Endothelial cell of umbilical vein (primary cell): ENCODE measurements around the gene CASP9. TPM values are rescaled to one million over a fixed set of nuclear protein-coding genes. Genes with fewer than 3 reads are reported as not detected.
"Not testable (repeated sequence)": the region's sequence is repeated elsewhere in the genome, so short reads cannot be mapped to it uniquely, and the experiment has no call there.

ENCODE experiments used
- BruUV-seq: library from RNA; stranded (reverse); fragments of 400-500 nt; replicated peaks from 2 replicates; lab custom pipeline; 2021; lab: Mats Ljungman, UMichigan
- CTCF ChIA-PET: fragments of 300-600, 350-600 bp; sonication (Branson Sonifier 250); formaldehyde crosslinking; loops from one replicate; lab custom pipeline; 2021; ENCODE audit warnings: antibody characterized with exemption, inconsistent platforms; lab: Charles Lee
- POLR2A ChIA-PET: fragments of 300-600, 350-600 bp; sonication (Branson Sonifier 250); formaldehyde crosslinking; loops from one replicate; lab custom pipeline; 2021; ENCODE audit warnings: antibody characterized with exemption, inconsistent platforms; lab: Charles Lee
- DNase-seq: peaks from one replicate; pipeline ENCODE4 v3.0.0-alpha.2; 2011; ENCODE audit warnings: low read depth, low spot score
- FAIRE-seq: peaks from 2 replicates; lab custom pipeline; 2011; peaks lifted over from hg19 to GRCh38; lab: Jason Lieb, UNC
- H2AFZ ChIP-seq: 2 replicates; pipeline ENCODE4 v1.6.0; 2012; ENCODE audit warnings: low read depth, low read length, control low read depth, inconsistent platforms
- H3K27ac ChIP-seq: 2 replicates; pipeline ENCODE4 v1.5.1; 2011; ENCODE audit warnings: low read depth, mild to moderate bottlenecking, control low read depth, low read length, moderate library complexity; ENCODE audit not compliant: insufficient read depth
- H3K27me3 ChIP-seq, 2 experiments: 2 replicates each; pipeline versions ENCODE4 v1.6.0 to v1.6.1; 2011; ENCODE audit warnings: low read length in 2 of 2, mixed read lengths in 1 of 2; ENCODE audit not compliant: control insufficient read depth in 2 of 2, insufficient read depth in 2 of 2
- H3K36me3 ChIP-seq, 2 experiments: 2 replicates in 1 of 2; 3 replicates in 1 of 2; pipeline ENCODE4 v1.5.1; 2011; ENCODE audit warnings: low read length in 2 of 2, mild to moderate bottlenecking in 1 of 2, moderate library complexity in 1 of 2; ENCODE audit not compliant: control insufficient read depth in 2 of 2, insufficient read depth in 2 of 2; ENCODE audit errors: extremely low read depth in 1 of 2
- H3K4me1 ChIP-seq: 3 replicates; pipeline ENCODE4 v1.5.1; 2011; ENCODE audit warnings: mild to moderate bottlenecking, low read length; ENCODE audit not compliant: control insufficient read depth, insufficient read depth; ENCODE audit errors: extremely low read depth
- H3K4me2 ChIP-seq: 2 replicates; pipeline ENCODE4 v1.6.1; 2011; ENCODE audit warnings: low read length, control low read depth, mixed read lengths; ENCODE audit not compliant: insufficient read depth
- H3K4me3 ChIP-seq, 3 experiments: fragments of 200-600 bp in 1 of 3; sonication (generic), shearing (Covaris generic) in 1 of 3; replicated peaks in 1 of 3; 2 replicates each; pipeline ENCODE4 v1.5.1; 2011 to 2016; ENCODE audit warnings: control low read depth in 3 of 3, low read length in 3 of 3, mild to moderate bottlenecking in 2 of 3, inconsistent platforms in 1 of 3, low read depth in 1 of 3, moderate library complexity in 1 of 3; ENCODE audit not compliant: insufficient read depth in 1 of 3
- H3K79me2 ChIP-seq: 2 replicates; pipeline ENCODE4 v1.6.0; 2012; ENCODE audit warnings: low read length, inconsistent platforms; ENCODE audit not compliant: control insufficient read depth, insufficient read depth
- H3K9ac ChIP-seq: replicated peaks from 2 replicates; pipeline ENCODE3; 2011; ENCODE audit warnings: low read length, control low read depth; ENCODE audit not compliant: insufficient read depth; ENCODE audit errors: extremely low read depth
- H3K9me1 ChIP-seq: replicated peaks from 3 replicates; pipeline ENCODE4 v1.6.0; 2011; ENCODE audit warnings: mild to moderate bottlenecking, low read length; ENCODE audit not compliant: control insufficient read depth, insufficient read depth; ENCODE audit errors: extremely low read depth
- H3K9me3 ChIP-seq: replicated peaks from 2 replicates; pipeline ENCODE4 v1.5.1; 2012; ENCODE audit warnings: low read length, inconsistent platforms; ENCODE audit not compliant: control insufficient read depth, insufficient read depth
- H4K20me1 ChIP-seq: replicated peaks from 2 replicates; pipeline ENCODE3; 2011; ENCODE audit warnings: mild to moderate bottlenecking, low read length; ENCODE audit not compliant: control insufficient read depth, insufficient read depth; ENCODE audit errors: extremely low read depth
- CTCF ChIP-seq, 2 donors: IDR thresholded peaks; 1 replicate in 1 of 2; 2 replicates in 1 of 2; pipeline ENCODE4 v1.5.1; 2011; ENCODE audit warnings: low read length in 2 of 2, mild to moderate bottlenecking in 2 of 2, moderate library complexity in 2 of 2, control low read depth in 1 of 2, inconsistent platforms in 1 of 2, low read depth in 1 of 2; ENCODE audit not compliant: insufficient read depth in 1 of 2; ENCODE audit errors: extremely low read depth in 1 of 2
- FOS ChIP-seq: IDR thresholded peaks from 2 replicates; pipeline ENCODE4 v1.6.1; 2011; ENCODE audit warnings: mild to moderate bottlenecking, low read length, moderate library complexity, borderline replicate concordance; ENCODE audit not compliant: insufficient read depth
- JUN ChIP-seq: IDR thresholded peaks from 2 replicates; pipeline ENCODE4 v1.6.1; 2011; ENCODE audit warnings: borderline replicate concordance, low read depth; ENCODE audit not compliant: insufficient read length, insufficient read depth
- POLR2AphosphoS5 ChIP-seq: IDR thresholded peaks from 2 replicates; pipeline ENCODE4 v1.6.1; 2012; ENCODE audit warnings: low read depth, mild to moderate bottlenecking, control low read depth, low read length, moderate library complexity; ENCODE audit not compliant: insufficient read depth
- dilution Hi-C: fragments of 300-500 bp; cut with MboI; formaldehyde crosslinking; loops from one replicate; pipeline ENCODE4 v1.15.0; 2019; ENCODE audit warnings: low sequenced_read_pairs; ENCODE audit not compliant: extremely low pct_ligation_motif_present
- intact Hi-C: fragments of 100-400 bp; cut with micrococcal nuclease; formaldehyde crosslinking; loops from one replicate; pipeline ENCODE4 v1.10.0; 2022
- polyA plus RNA-seq, 4 experiments: library from polyadenylated mRNA; depleted of rRNA in 3 of 4; stranded (reverse) in 3 of 4; unstranded in 1 of 4; fragments of >200 nt; gene quantifications; 2 replicates each; pipeline versions ENCODE4 v1.2.1 to v1.2.3, GENCODE V29; 2011 to 2012; ENCODE audit warnings: missing spikeins in 1 of 4
- total RNA-seq: library from RNA; stranded (reverse); gene quantifications from 2 replicates; pipeline ENCODE4 v1.2.3, GENCODE V29; 2021

CASP9 gene
- total and polyA plus RNA-seq, 2 donors (not counting 3 experiments of a cell fraction or from before 2014, with no cell fraction given) = 10.5 to 14.1 TPM

GRCh38 chr1:15515022-15515663, 8.9 kb downstream of the CASP9 start:
- H3K27me3 ChIP-seq = no peaks in the 10 kb centered on the region
- no peaks in the 10 kb centered on the region for H3K9me3 ChIP-seq
- H3K36me3 ChIP-seq = no peaks in the 10 kb centered on the region
- FAIRE-seq (peak; percentile 73), DNase-seq (no peak)
- no peak for TF ChIP-seq CTCF (IDR thresholded peaks at IDR 0.05; ENCODE audit: extremely low read depth in 1 of 2, insufficient read depth in 1 of 2, low read depth in 1 of 2, low read length in 2 of 2)
- peak; percentile 17 for TF ChIP-seq JUN
- no peak for TF ChIP-seq POLR2AphosphoS5
- peak; percentile 27 for TF ChIP-seq FOS
- no TSS peak for BruUV-seq
- H3K9ac ChIP-seq = no peak overlapping the region
- dilution Hi-C loops (no loop called here), intact Hi-C loops (no loop called here)
- H2AFZ ChIP-seq = no peak overlapping the region
- no peaks in the 10 kb centered on the region for H3K79me2 ChIP-seq
- H3K4me1 ChIP-seq = peaks cover 8% of the 10 kb centered on the region
- POLR2A ChIA-PET = no interaction called here
- no peak overlapping the region for H3K4me3 ChIP-seq
- no peaks in the 10 kb centered on the region for H3K9me1 ChIP-seq
- CTCF ChIA-PET = interaction anchor here (0.9 kb wide), 1 partner anchor 13 kb away, joined by 4 read pairs; no protein-coding TSS in a partner anchor
- H4K20me1 ChIP-seq = no peaks in the 10 kb centered on the region
- no peak overlapping the region for H3K27ac ChIP-seq
- H3K4me2 ChIP-seq = peak overlapping the region; percentile 17

DNA sequence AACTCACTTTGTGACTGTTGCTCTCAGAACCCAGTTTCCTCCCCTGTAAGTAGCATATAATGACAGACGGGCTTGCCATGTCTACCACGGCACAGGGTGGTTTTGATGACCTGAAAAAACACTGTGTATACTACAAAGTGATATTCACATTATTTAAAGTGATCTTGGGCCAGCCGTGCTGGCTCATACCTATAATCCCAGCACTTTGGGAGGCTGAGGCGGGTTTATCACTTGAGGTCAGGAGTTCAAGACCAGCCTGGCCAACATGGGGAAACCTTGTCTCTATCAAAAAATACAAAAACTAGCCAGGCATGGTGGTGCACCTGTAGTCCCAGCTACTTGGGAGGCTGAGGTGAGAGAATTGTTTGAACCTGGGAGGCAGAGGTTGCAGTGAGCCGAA, 9.5 kb downstream of the CASP9 start:
- H3K4me3 ChIP-seq, H3K9ac ChIP-seq, dilution Hi-C loops, H3K79me2 ChIP-seq, H4K20me1 ChIP-seq, FAIRE-seq, POLR2A ChIA-PET, H3K9me3 ChIP-seq, H3K9me1 ChIP-seq, H3K27me3 ChIP-seq, H2AFZ ChIP-seq, intact Hi-C loops, H3K4me1 ChIP-seq, BruUV-seq, H3K27ac ChIP-seq, DNase-seq, H3K4me2 ChIP-seq, H3K36me3 ChIP-seq: not testable (repeated sequence)
- CTCF ChIA-PET = interaction anchor here (0.9 kb wide), 1 partner anchor 13 kb away, joined by 4 read pairs; no protein-coding TSS in a partner anchor
